ENCODE data around the gene ENTPD1. TPM values are rescaled to one million over a fixed set of nuclear protein-coding genes. Genes with fewer than 3 reads are reported as not detected.
"Not testable (repeated sequence)": the region's sequence is repeated elsewhere in the genome, so short reads cannot be mapped to it uniquely, and the experiment has no call there.

The ENTPD1 gene
- total RNA-seq, 2 donors from 2014 or later: 12.3 to 15.0 TPM

DNA sequence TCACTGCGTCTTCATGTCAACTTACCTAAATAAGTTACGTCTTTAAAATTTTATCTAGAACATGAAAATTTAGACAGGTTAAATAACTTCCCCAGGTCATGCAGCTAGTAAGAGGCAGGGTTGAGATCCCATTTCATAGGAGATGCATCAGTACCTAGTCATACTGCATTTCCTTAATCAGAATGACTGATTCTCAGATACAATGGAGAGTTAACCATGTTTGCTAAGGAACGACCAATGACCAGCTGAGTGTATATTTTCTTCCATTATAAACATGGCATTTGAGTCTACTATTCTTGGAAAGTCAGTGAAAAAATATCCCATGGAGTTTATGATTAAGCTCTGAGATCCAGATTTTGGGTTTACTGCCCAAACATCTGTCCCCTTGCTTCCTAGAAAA is 39.6 kb downstream of the ENTPD1 start:
- H3K9me3 ChIP-seq: no peaks in the 10 kb centered on the region
- no peak overlapping the region for H3K27ac ChIP-seq
- H3K36me3 ChIP-seq: no peaks in the 10 kb centered on the region
- DNase-seq (ENCODE audit: low spot score): no peak
- H3K27me3 ChIP-seq: no peaks in the 10 kb centered on the region
- TF ChIP-seq, protein P1, sequence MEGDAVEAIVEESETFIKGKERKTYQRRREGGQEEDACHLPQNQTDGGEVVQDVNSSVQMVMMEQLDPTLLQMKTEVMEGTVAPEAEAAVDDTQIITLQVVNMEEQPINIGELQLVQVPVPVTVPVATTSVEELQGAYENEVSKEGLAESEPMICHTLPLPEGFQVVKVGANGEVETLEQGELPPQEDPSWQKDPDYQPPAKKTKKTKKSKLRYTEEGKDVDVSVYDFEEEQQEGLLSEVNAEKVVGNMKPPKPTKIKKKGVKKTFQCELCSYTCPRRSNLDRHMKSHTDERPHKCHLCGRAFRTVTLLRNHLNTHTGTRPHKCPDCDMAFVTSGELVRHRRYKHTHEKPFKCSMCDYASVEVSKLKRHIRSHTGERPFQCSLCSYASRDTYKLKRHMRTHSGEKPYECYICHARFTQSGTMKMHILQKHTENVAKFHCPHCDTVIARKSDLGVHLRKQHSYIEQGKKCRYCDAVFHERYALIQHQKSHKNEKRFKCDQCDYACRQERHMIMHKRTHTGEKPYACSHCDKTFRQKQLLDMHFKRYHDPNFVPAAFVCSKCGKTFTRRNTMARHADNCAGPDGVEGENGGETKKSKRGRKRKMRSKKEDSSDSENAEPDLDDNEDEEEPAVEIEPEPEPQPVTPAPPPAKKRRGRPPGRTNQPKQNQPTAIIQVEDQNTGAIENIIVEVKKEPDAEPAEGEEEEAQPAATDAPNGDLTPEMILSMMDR (IDR thresholded peaks at IDR 0.05): no peak
- no peak overlapping the region for H3K4me3 ChIP-seq
- no peaks in the 10 kb centered on the region for H3K4me1 ChIP-seq

DNA sequence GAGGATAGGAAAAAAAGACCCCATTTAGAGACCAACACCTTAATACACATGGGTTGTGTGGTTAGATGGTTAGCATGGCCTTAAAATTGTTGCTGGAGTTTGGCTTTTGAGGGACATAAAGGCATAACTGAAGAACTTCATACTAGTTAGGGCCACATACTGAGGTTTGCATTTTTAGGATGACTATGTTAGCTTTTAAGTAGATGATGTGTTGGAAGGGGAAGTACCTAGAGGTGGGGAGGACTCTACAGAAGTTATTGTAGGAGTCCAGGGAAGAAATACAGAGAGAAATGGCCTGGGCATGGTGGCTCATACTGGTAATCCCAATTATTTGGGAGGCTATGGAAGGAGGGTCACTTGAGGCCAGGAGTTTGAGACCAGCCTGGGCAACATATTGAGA is 40.5 kb downstream of the ENTPD1 start:
- no peak overlapping the region for H3K27ac ChIP-seq
- no peaks in the 10 kb centered on the region for H3K36me3 ChIP-seq
- no peak overlapping the region for H3K4me3 ChIP-seq
- no peak for DNase-seq (ENCODE audit: low spot score)
- no peaks in the 10 kb centered on the region for H3K4me1 ChIP-seq
- H3K9me3 ChIP-seq: no peaks in the 10 kb centered on the region
- no peaks in the 10 kb centered on the region for H3K27me3 ChIP-seq
- TF ChIP-seq, protein P1 (IDR thresholded peaks at IDR 0.05): no peak

DNA sequence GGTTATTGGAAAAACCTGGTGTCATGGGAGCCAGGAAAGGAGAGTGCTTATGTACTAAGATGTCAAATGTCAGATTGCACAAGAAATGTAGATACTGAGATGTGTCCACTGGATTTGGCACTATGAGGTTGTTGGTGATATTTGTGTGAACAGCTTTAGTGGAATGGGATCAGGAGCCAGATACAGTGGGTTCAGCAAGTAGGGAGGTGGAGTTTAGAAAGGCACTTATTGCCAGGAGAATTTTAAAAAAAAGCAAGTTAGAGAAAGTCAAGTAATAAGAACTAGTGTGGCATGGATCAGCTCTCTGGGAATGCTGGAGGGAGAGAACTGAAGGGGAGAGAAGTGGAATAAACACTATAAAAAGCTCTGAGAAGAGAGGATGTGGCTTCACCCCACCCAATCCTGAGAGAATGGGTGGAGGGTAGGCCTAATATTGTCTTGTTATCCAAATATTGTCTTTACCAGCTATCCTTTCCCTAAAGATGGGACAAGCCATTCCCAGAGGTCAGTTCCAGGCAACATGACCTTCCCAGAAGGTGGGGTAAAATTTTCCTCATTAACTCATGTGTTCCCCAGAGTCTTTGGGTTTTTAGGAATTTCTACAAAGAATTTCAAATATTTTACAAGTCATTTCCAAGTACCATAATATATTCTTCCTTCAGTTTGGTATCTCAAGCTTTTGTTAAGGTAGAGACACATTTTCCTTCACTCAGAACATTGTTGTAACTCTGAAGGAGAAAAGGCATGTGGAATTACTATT is 42.3 kb downstream of the ENTPD1 start:
- TF ChIP-seq, protein P1 (IDR thresholded peaks at IDR 0.05): no peak

DNA sequence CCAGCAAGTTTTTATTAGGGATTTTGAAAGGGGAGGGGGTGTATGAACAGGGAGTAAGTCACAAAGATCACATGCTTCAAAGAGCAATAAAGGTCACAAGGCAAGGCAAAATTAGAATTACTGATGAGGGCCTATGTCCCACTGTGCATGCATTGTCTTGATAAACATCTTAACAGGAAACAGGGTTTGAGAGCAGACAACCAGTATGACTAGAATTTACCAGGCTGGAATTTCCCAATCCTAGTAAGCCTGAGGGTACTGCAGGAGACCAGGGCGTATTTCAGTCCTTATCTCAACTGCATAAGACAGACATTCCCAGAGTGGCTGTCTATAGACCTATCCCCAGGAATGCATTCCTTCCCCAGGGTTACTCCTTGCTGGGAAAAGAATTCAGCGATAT is 44.3 kb downstream of the ENTPD1 start:
- not testable (repeated sequence) for H3K4me1 ChIP-seq

More for the DNA sequence above, 42.3 kb downstream of the ENTPD1 start:
- no peaks in the 10 kb centered on the region for H3K9me3 ChIP-seq
- H3K4me1 ChIP-seq: no peaks in the 10 kb centered on the region
- no peak overlapping the region for H3K4me3 ChIP-seq
- no peaks in the 10 kb centered on the region for H3K27me3 ChIP-seq
- no peak for DNase-seq (ENCODE audit: low spot score)
- no peaks in the 10 kb centered on the region for H3K36me3 ChIP-seq
- no peak overlapping the region for H3K27ac ChIP-seq

DNA sequence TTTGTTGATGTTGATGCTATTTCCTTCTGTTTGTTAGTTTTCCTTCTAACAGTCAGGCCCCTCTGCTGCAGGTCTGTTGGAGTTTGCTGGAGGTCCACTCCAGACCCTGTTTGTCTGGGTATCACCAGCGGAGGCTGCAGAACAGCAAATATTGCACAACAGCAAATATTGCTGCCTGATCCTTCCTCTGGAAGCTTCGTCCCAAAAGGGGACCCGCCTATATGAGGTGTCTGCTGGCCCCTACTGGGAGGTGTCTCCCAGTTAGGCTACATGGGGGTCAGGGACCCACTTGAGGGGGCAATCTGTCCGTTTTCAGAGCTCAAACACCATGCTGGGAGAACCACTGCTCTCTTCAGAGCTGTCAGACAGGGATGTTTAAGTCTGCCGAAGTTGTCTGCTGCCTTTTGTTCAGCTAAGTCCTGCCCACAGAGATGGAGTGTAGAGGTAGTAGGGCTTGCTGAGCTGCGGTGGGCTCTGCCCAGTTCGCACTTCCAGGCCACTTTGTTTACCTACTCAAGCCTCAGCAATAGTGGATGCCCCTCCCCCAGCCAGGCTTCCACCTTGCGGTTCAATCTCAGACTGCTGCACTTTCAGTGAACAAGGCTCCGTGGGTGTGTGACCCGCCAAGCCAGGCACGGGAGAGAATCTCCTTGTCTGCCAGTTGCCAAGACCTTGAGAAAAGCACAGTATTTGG is 50.9 kb downstream of the ENTPD1 start:
- DNase-seq (ENCODE audit: low spot score); H3K9me3 ChIP-seq; H3K4me1 ChIP-seq; H3K27me3 ChIP-seq; H3K36me3 ChIP-seq; H3K4me3 ChIP-seq; H3K27ac ChIP-seq: not testable (repeated sequence)

More for the DNA sequence above, 44.3 kb downstream of the ENTPD1 start:
- H3K27me3 ChIP-seq; H3K27ac ChIP-seq; H3K9me3 ChIP-seq; H3K4me3 ChIP-seq; DNase-seq (ENCODE audit: low spot score); H3K36me3 ChIP-seq: not testable (repeated sequence)

DNA sequence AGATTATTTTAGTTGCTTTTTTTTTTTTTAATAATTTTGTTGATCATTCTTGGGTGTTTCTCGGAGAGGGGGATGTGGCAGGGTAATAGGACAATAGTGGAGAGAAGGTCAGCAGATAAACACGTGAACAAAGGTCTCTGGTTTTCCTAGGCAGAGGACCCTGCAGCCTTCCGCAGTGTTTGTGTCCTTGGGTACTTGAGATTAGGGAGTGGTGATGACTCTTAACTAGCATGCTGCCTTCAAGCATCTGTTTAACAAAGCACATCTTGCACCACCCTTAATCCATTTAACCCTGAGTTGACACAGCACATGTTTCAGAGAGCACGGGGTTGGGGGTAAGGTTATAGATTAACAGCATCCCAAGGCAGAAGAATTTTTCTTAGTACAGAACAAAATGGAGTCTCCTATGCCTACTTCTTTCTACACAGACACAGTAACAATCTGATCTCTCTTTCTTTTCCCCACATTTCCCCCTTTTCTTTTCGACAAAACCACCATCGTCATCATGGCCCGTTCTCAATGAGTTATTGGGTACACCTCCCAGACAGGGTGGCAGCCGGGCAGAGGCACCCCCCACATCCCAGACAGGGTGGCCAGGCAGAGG is 52.8 kb downstream of the ENTPD1 start:
- H3K36me3 ChIP-seq; DNase-seq (ENCODE audit: low spot score); H3K27me3 ChIP-seq; H3K9me3 ChIP-seq; H3K4me1 ChIP-seq; H3K4me3 ChIP-seq; H3K27ac ChIP-seq: not testable (repeated sequence)

DNA sequence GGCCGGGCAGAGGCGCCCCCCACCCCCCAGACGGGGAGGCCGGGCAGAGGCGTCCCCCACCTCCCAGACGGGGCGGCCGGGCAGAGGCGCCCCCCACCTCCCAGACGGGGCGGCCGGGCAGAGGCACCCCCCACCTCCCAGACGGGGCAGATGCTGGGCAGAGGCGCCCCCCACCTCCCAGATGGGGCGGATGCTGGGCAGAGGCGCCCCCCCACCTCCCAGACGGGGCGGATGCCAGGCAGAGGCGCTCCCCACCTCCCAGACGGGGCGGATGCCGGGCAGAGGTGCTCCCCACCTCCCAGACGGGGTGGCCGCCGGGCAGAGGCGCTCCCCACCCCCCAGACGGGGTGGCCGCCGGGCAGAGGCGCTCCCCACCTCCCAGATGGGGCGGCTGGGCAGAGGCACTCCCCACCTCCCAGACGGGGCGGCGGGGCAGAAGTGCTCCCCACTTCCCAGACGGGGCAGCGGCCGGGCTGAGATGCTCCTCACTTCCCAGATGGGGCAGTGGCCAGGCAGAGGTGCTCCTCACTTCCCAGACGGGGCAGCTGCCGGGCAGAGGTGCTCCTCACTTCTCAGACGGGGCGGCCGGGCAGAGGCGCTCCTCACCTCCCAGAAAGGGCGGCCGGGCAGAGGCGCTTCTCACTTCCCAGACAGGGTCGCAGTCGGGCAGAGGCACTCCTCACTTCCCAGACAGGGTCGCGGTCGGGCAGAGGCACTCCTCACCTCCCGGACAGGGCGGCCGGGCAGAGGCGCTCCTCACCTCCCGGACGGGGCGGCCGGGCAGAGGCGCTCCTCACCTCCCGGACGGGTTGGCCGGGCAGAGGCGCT is 53.6 kb downstream of the ENTPD1 start:
- Histone ChIP-seq H3K27ac (no peak overlapping the region), H3K27me3 (no peaks in the 10 kb centered on the region), H3K4me1 (peaks cover 0 to 9% of the 10 kb centered on the region in 2 donors), H3K36me3 (no peaks in the 10 kb centered on the region), H3K4me3 (no peak overlapping the region), H3K9me3 (no peaks in the 10 kb centered on the region)
- TF ChIP-seq, protein P1 (IDR thresholded peaks at IDR 0.05): no peak
- DNase-seq (ENCODE audit: low spot score): no peak
